ENCODE measurements around the gene ANKRD33B. TPM values are rescaled to one million over a fixed set of nuclear protein-coding genes. Genes with fewer than 3 reads are reported as not detected.

The ANKRD33B gene
- total RNA-seq, 1 experiment from 2014 or later: 1.2 TPM

- DNase-seq (ENCODE audit: low spot score): no peak
Measured at GRCh38 chr5:10655972-10656830, 92.3 kb downstream of the ANKRD33B start.

GRCh38 chr5:10658265-10658664, 94.4 kb downstream of the ANKRD33B start:
- DNase-seq (ENCODE audit: low spot score): no peak

- DNase-seq (ENCODE audit: low spot score): no peak
Measured at GRCh38 chr5:10660135-10660534, 96.3 kb downstream of the ANKRD33B start.

- DNase-seq (ENCODE audit: low spot score): no peak
Measured at GRCh38 chr5:10660720-10661387, 97.0 kb downstream of the ANKRD33B start.

- no peak for DNase-seq (ENCODE audit: low spot score)
Measured at GRCh38 chr5:10661401-10661800, 97.5 kb downstream of the ANKRD33B start.

GRCh38 chr5:10662083-10662482, 98.2 kb downstream of the ANKRD33B start:
- no peak for DNase-seq (ENCODE audit: low spot score)

- no peak for DNase-seq (ENCODE audit: low spot score)
Measured at GRCh38 chr5:10662661-10663488, 99.0 kb downstream of the ANKRD33B start.

GRCh38 chr5:10663489-10664179, 99.8 kb downstream of the ANKRD33B start:
- peak; percentile 69 for DNase-seq (ENCODE audit: low spot score)

GRCh38 chr5:10664180-10664769, 100.4 kb downstream of the ANKRD33B start:
- DNase-seq (ENCODE audit: low spot score): peak; percentile 86

- no peak for DNase-seq (ENCODE audit: low spot score)
Measured at GRCh38 chr5:10665799-10666198, 101.9 kb downstream of the ANKRD33B start.

- DNase-seq (ENCODE audit: low spot score): no peak
Measured at GRCh38 chr5:10666531-10667299, 102.8 kb downstream of the ANKRD33B start.

- DNase-seq (ENCODE audit: low spot score): no peak
Measured at GRCh38 chr5:10667431-10668057, 103.7 kb downstream of the ANKRD33B start.

- peak; percentile 55 for DNase-seq (ENCODE audit: low spot score)
Measured at GRCh38 chr5:10668697-10669096, 104.8 kb downstream of the ANKRD33B start.

- no peak for DNase-seq (ENCODE audit: low spot score)
Measured at GRCh38 chr5:10669983-10670382, 106.1 kb downstream of the ANKRD33B start.

GRCh38 chr5:10671041-10672008, 107.5 kb downstream of the ANKRD33B start:
- DNase-seq (ENCODE audit: low spot score): no peak

- DNase-seq (ENCODE audit: low spot score): no peak
Measured at GRCh38 chr5:10672146-10673016, 108.5 kb downstream of the ANKRD33B start.

- no peak for DNase-seq (ENCODE audit: low spot score)
Measured at GRCh38 chr5:10673017-10673389, 109.1 kb downstream of the ANKRD33B start.

- no peak for DNase-seq (ENCODE audit: low spot score)
Measured at GRCh38 chr5:10673407-10673806, 109.5 kb downstream of the ANKRD33B start.

Measured in A172 (cell line).